Measurements from ENCODE around the gene PTBP1. TPM values are rescaled to one million over a fixed set of nuclear protein-coding genes. Genes with fewer than 3 reads are reported as not detected.

Gene PTBP1
- total and polyA plus RNA-seq, 9 of the 15 experiments (the other 6 are each of a cell fraction or from before 2014, with no cell fraction given): 14.0 to 759 (median 234) TPM

- TF ChIP-seq, protein P1, sequence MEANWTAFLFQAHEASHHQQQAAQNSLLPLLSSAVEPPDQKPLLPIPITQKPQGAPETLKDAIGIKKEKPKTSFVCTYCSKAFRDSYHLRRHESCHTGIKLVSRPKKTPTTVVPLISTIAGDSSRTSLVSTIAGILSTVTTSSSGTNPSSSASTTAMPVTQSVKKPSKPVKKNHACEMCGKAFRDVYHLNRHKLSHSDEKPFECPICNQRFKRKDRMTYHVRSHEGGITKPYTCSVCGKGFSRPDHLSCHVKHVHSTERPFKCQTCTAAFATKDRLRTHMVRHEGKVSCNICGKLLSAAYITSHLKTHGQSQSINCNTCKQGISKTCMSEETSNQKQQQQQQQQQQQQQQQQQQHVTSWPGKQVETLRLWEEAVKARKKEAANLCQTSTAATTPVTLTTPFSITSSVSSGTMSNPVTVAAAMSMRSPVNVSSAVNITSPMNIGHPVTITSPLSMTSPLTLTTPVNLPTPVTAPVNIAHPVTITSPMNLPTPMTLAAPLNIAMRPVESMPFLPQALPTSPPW (CRISPR knock-in tag; IDR thresholded peaks at IDR 0.05): peak; percentile 88
- TF ChIP-seq ZNF444 (CRISPR knock-in tag; IDR thresholded peaks at IDR 0.05) (peak; percentile 81), TBP (optimal IDR thresholded peaks at IDR 0.05; ENCODE audit: low read depth, low read length) (no peak), RBBP5 (IDR thresholded peaks at IDR 0.05; ENCODE audit: borderline replicate concordance, insufficient read depth, low read length, poor library complexity, severe bottlenecking) (peak; percentile 46), HMGN3 (IDR thresholded peaks at IDR 0.05; ENCODE audit: borderline replicate concordance, extremely low read depth, insufficient read length, low read depth, low read length) (peak; percentile 4), E2F5 (CRISPR knock-in tag; IDR thresholded peaks at IDR 0.05) (0 out of 2 replicates have a peak, but pooled peaks have one; percentile 3), PHF8 (IDR thresholded peaks at IDR 0.05; ENCODE audit: borderline replicate concordance, low read length) (peak; percentile 53; the same call in 1 of the 2 replicates), CCNT2 (IDR thresholded peaks at IDR 0.05; ENCODE audit: borderline replicate concordance, extremely low read depth, insufficient read length, low read depth, low read length) (no peak), EGR1 (conservative IDR thresholded peaks at IDR 0.05) (peak; percentile 36), MTA3 (IDR thresholded peaks at IDR 0.05; ENCODE audit: borderline replicate concordance) (0 out of 2 replicates have a peak, but pooled peaks have one; percentile 18), SP1 (CRISPR knock-in tag; IDR thresholded peaks at IDR 0.05) (0 out of 2 replicates have a peak, but pooled peaks have one; percentile 61), ZKSCAN8 (CRISPR knock-in tag; IDR thresholded peaks at IDR 0.05) (peak; percentile 96)
- TF ChIP-seq, protein P2, sequence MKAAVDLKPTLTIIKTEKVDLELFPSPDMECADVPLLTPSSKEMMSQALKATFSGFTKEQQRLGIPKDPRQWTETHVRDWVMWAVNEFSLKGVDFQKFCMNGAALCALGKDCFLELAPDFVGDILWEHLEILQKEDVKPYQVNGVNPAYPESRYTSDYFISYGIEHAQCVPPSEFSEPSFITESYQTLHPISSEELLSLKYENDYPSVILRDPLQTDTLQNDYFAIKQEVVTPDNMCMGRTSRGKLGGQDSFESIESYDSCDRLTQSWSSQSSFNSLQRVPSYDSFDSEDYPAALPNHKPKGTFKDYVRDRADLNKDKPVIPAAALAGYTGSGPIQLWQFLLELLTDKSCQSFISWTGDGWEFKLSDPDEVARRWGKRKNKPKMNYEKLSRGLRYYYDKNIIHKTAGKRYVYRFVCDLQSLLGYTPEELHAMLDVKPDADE (conservative IDR thresholded peaks at IDR 0.05; ENCODE audit: control insufficient read depth, low read depth, low read length): 0 out of 2 replicates have a peak, but pooled peaks have one; percentile 10
Observed at GRCh38 chr19:843836-844545, 46.7 kb downstream of the PTBP1 start (continued).

Data from K562 (cell line).